PC-9 (cell line): ENCODE data around the gene CPLX3. TPM values are rescaled to one million over a fixed set of nuclear protein-coding genes. Genes with fewer than 3 reads are reported as not detected.

Experiments
- BruUV-seq: library from RNA; stranded (reverse); fragments of 400-500 nt; replicated peaks from 2 replicates; lab custom pipeline; 2021; lab: Mats Ljungman, UMichigan
- CTCF ChIA-PET: fragments of 300-600 bp; sonication (Branson Sonifier 250); formaldehyde crosslinking; loops from one replicate; lab custom pipeline; 2022; ENCODE audit warnings: antibody characterized with exemption; lab: Charles Lee
- POLR2A ChIA-PET: fragments of 300-600 bp; sonication (Branson Sonifier 250); formaldehyde crosslinking; loops from one replicate; lab custom pipeline; 2022; ENCODE audit warnings: antibody characterized with exemption; ENCODE audit not compliant: unreplicated experiment; lab: Charles Lee
- DNase-seq, 2 experiments: peaks; one replicate each; pipeline versions ENCODE4 v3.0.0 to v3.0.0-alpha.2; 2015 to 2022; ENCODE audit warnings: mixed read lengths in 1 of 2
- H2AFZ ChIP-seq: fragments of 200-600 bp; sonication (generic); 2 replicates; pipeline ENCODE4 v1.8.1; 2017; ENCODE audit warnings: antibody characterized with exemption
- H3F3A ChIP-seq: fragments of 200-600 bp; sonication (generic); 2 replicates; pipeline ENCODE4 v1.8.1; 2017; ENCODE audit warnings: antibody characterized with exemption, mild to moderate bottlenecking, low read depth; ENCODE audit not compliant: insufficient read depth
- H3K27ac ChIP-seq: fragments of 200-600 bp; sonication (generic); 2 replicates; pipeline ENCODE4 v1.6.1; 2016; ENCODE audit warnings: mixed run types
- H3K27me3 ChIP-seq: fragments of 200-600 bp; sonication (generic); 2 replicates; pipeline ENCODE4 v1.6.1; 2016; ENCODE audit warnings: low read depth, mixed run types; ENCODE audit not compliant: insufficient read depth
- H3K36me3 ChIP-seq: fragments of 200-600 bp; sonication (generic); 2 replicates; pipeline ENCODE4 v1.6.1; 2016; ENCODE audit warnings: low read depth, mixed run types
- H3K4me1 ChIP-seq: fragments of 200-600 bp; sonication (generic); replicated peaks from 2 replicates; pipeline ENCODE4 v1.6.1; 2016; ENCODE audit warnings: mixed run types; ENCODE audit not compliant: insufficient read depth
- H3K4me2 ChIP-seq: fragments of 200-600 bp; sonication (generic); 2 replicates; pipeline ENCODE4 v1.6.1; 2017; ENCODE audit warnings: mixed run types
- H3K4me3 ChIP-seq: fragments of 200-600 bp; sonication (generic); 2 replicates; pipeline ENCODE4 v1.6.1; 2016; ENCODE audit warnings: mixed run types
- H3K79me2 ChIP-seq: fragments of 200-600 bp; sonication (generic); 2 replicates; pipeline ENCODE4 v1.6.1; 2017; ENCODE audit warnings: low read depth, mixed run types
- H3K9me2 ChIP-seq: fragments of 200-600 bp; sonication (generic); 2 replicates; pipeline ENCODE4 v1.8.1; 2017; ENCODE audit warnings: mild to moderate bottlenecking; ENCODE audit not compliant: insufficient read depth
- H3K9me3 ChIP-seq: fragments of 200-600 bp; sonication (generic); 2 replicates; pipeline ENCODE4 v1.8.1; 2016; ENCODE audit warnings: low read depth; ENCODE audit not compliant: insufficient read depth
- H4K20me1 ChIP-seq: fragments of 200-600 bp; sonication (generic); 2 replicates; pipeline ENCODE4 v1.8.1; 2017; ENCODE audit not compliant: insufficient read depth
- CTCF ChIP-seq: fragments of 200-600 bp; sonication (generic); conservative IDR thresholded peaks from 2 replicates; pipeline ENCODE4 v1.6.1; 2017; ENCODE audit warnings: mixed run types, antibody characterized with exemption, mild to moderate bottlenecking, moderate library complexity
- EZH2 ChIP-seq: fragments of 200-600 bp; sonication (generic); IDR thresholded peaks from 2 replicates; pipeline ENCODE4 v1.8.0; 2017; ENCODE audit warnings: antibody characterized with exemption, low read depth
- intact Hi-C: fragments of 100-400 bp; cut with micrococcal nuclease; formaldehyde crosslinking; loops from one replicate; pipeline ENCODE4 v1.10.0; 2022; ENCODE audit not compliant: unreplicated experiment
- total RNA-seq: library from RNA; stranded (reverse); gene quantifications from 2 replicates; pipeline ENCODE4 v1.2.3, GENCODE V29; 2021

The CPLX3 gene
- total RNA-seq, 1 experiment from 2014 or later: not detected

- Histone ChIP-seq H3K9me2 (no peaks in the 10 kb centered on the region), H3K4me3 (no peak overlapping the region), H3K9me3 (no peaks in the 10 kb centered on the region), H3K4me1 (peaks cover 6% of the 10 kb centered on the region), H3K27ac (no peak overlapping the region), H3F3A (no peaks in the 10 kb centered on the region), H3K4me2 (no peak overlapping the region), H2AFZ (no peak overlapping the region), H4K20me1 (no peaks in the 10 kb centered on the region; the same call in 1 of the 2 replicates), H3K36me3 (no peaks in the 10 kb centered on the region), H3K79me2 (no peaks in the 10 kb centered on the region), H3K27me3 (no peaks in the 10 kb centered on the region)
- POLR2A ChIA-PET: no interaction called here
- BruUV-seq: no TSS peak
- DNase-seq: peak; percentile 72 to 75
- TF ChIP-seq CTCF (peak; percentile 92), EZH2 (no peak)
- CTCF ChIA-PET: interaction anchor here (0.7 to 1.5 kb wide), 3 partner anchors 58 to 1604 kb away, joined by 3 read pairs; no protein-coding TSS in a partner anchor
- intact Hi-C loops: loop anchor here (1.0 kb wide), 1 partner anchor 64 kb away; no protein-coding TSS in a partner anchor
Measured at GRCh38 chr15:74835312-74835823, 8.9 kb downstream of the CPLX3 start.

GRCh38 chr15:74836846-74837245 lies 10.4 kb downstream of the CPLX3 start:
- no peaks in the 10 kb centered on the region for H3K27me3 ChIP-seq
- BruUV-seq: no TSS peak
- no peak overlapping the region for H3K4me3 ChIP-seq
- H3F3A ChIP-seq: no peaks in the 10 kb centered on the region
- ChIA-PET CTCF (interaction anchor here (0.6 to 1.5 kb wide), 3 partner anchors 42 to 65 kb away, joined by 3 to 4 read pairs (median 3); no protein-coding TSS in a partner anchor), POLR2A (no interaction called here)
- H3K9me3 ChIP-seq: no peaks in the 10 kb centered on the region
- H3K79me2 ChIP-seq: no peaks in the 10 kb centered on the region
- no peak for DNase-seq
- intact Hi-C loops: no loop called here
- H3K36me3 ChIP-seq: no peaks in the 10 kb centered on the region
- TF ChIP-seq CTCF (no peak), EZH2 (no peak)
- peaks cover 3% of the 10 kb centered on the region for H3K4me1 ChIP-seq
- no peak overlapping the region for H3K4me2 ChIP-seq
- H3K9me2 ChIP-seq: no peaks in the 10 kb centered on the region
- no peak overlapping the region for H2AFZ ChIP-seq
- H3K27ac ChIP-seq: no peak overlapping the region
- no peaks in the 10 kb centered on the region; the same call in 1 of the 2 replicates for H4K20me1 ChIP-seq

GRCh38 chr15:74837482-74838136 lies 11.2 kb downstream of the CPLX3 start:
- CTCF ChIA-PET: no interaction called here
- no peaks in the 10 kb centered on the region; the same call in 1 of the 2 replicates for H4K20me1 ChIP-seq
- no peaks in the 10 kb centered on the region for H3K27me3 ChIP-seq
- H3K4me3 ChIP-seq: no peak overlapping the region
- H3K36me3 ChIP-seq: no peaks in the 10 kb centered on the region
- H3K9me3 ChIP-seq: no peaks in the 10 kb centered on the region
- no peaks in the 10 kb centered on the region for H3K79me2 ChIP-seq
- TF ChIP-seq EZH2 (no peak), CTCF (no peak; the same call in 1 of the 2 replicates)
- DNase-seq: no peak
- H3K9me2 ChIP-seq: no peaks in the 10 kb centered on the region
- H3K4me2 ChIP-seq: no peak overlapping the region
- H3F3A ChIP-seq: no peaks in the 10 kb centered on the region
- intact Hi-C loops: no loop called here
- H2AFZ ChIP-seq: no peak overlapping the region
- peaks cover 6% of the 10 kb centered on the region for H3K4me1 ChIP-seq
- H3K27ac ChIP-seq: no peak overlapping the region
- no TSS peak for BruUV-seq
- POLR2A ChIA-PET: no interaction called here
